SJCRH30 (cell line): ENCODE data around the gene BTBD1. TPM values are rescaled to one million over a fixed set of nuclear protein-coding genes. Genes with fewer than 3 reads are reported as not detected.
"Not testable (repeated sequence)": the region's sequence is repeated elsewhere in the genome, so short reads cannot be mapped to it uniquely, and the experiment has no call there.

Experiments
- DNase-seq, 2 experiments: peaks; one replicate each; pipeline ENCODE4 v3.0.0-alpha.2; 2015 to 2020
- H3K27ac ChIP-seq: fragments of 250-450 bp; sonication (Bioruptor Pico); 2 replicates; pipeline ENCODE4 v1.5.1; 2020; ENCODE audit warnings: mild to moderate bottlenecking, moderate library complexity
- H3K27me3 ChIP-seq: fragments of 250-450 bp; sonication (Bioruptor Pico); 2 replicates; pipeline ENCODE4 v1.5.1; 2020; ENCODE audit warnings: mild to moderate bottlenecking, moderate library complexity
- H3K36me3 ChIP-seq: fragments of 250-450 bp; sonication (Bioruptor Pico); 2 replicates; pipeline ENCODE4 v1.5.1; 2020; ENCODE audit warnings: mild to moderate bottlenecking, moderate library complexity
- H3K4me1 ChIP-seq: fragments of 250-450 bp; sonication (Bioruptor Pico); 2 replicates; pipeline ENCODE4 v1.5.1; 2020; ENCODE audit warnings: mild to moderate bottlenecking, moderate library complexity
- H3K4me3 ChIP-seq: fragments of 250-450 bp; sonication (Bioruptor Pico); 2 replicates; pipeline ENCODE4 v1.5.1; 2020; ENCODE audit warnings: mild to moderate bottlenecking, moderate library complexity
- H3K9me3 ChIP-seq: fragments of 250-450 bp; sonication (Bioruptor Pico); replicated peaks from 2 replicates; pipeline ENCODE4 v1.5.1; 2020; ENCODE audit warnings: mild to moderate bottlenecking, moderate library complexity
- total RNA-seq: library from RNA; depleted of rRNA; stranded (reverse); fragments of >200 nt; shearing (Covaris generic); gene quantifications from 2 replicates; pipeline ENCODE4 v1.2.3, GENCODE V29; 2014

Gene BTBD1
- total RNA-seq, 1 experiment from 2014 or later = 83.7 TPM

DNA sequence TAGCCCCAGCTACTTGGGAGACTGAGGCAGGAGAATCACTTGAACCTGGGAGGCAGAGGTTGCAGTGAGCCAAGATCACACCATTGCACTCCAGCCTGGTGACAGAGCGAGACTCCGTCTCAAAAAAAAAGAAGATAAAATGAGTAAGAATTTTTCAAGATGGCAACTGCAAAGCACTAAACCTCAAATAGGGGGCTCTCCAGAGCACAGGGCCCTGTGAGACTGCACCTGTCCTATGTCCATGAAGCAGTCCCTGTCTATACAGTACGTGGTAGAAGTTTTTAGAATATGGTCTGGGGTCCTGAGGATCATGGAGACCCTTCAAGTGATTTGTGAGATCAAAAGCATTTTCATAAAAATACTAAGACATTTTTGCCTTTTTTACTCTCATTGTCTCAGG, 18.4 kb upstream of the BTBD1 start:
- DNase-seq, H3K27ac ChIP-seq, H3K4me1 ChIP-seq, H3K27me3 ChIP-seq, H3K36me3 ChIP-seq, H3K9me3 ChIP-seq, H3K4me3 ChIP-seq: not testable (repeated sequence)

GRCh38 chr15:83082730-83083386, 15.8 kb upstream of the BTBD1 start:
- Histone ChIP-seq H3K4me3 (no peak overlapping the region), H3K27ac (no peak overlapping the region), H3K36me3 (no peaks in the 10 kb centered on the region), H3K27me3 (no peaks in the 10 kb centered on the region; the same call in 1 of the 2 replicates), H3K9me3 (no peaks in the 10 kb centered on the region), H3K4me1 (no peaks in the 10 kb centered on the region)
- no peak for DNase-seq

GRCh38 chr15:83081256-83082014, 14.4 kb upstream of the BTBD1 start:
- Histone ChIP-seq H3K27me3 (no peaks in the 10 kb centered on the region; the same call in 1 of the 2 replicates), H3K4me3 (no peak overlapping the region), H3K4me1 (no peaks in the 10 kb centered on the region), H3K36me3 (no peaks in the 10 kb centered on the region), H3K9me3 (no peaks in the 10 kb centered on the region), H3K27ac (no peak overlapping the region)
- DNase-seq = no peak

- no peak overlapping the region for H3K27ac ChIP-seq
- no peaks in the 10 kb centered on the region for H3K4me1 ChIP-seq
- H3K27me3 ChIP-seq = no peaks in the 10 kb centered on the region; the same call in 1 of the 2 replicates
- H3K9me3 ChIP-seq = no peaks in the 10 kb centered on the region
- H3K36me3 ChIP-seq = no peaks in the 10 kb centered on the region
- no peak for DNase-seq
- H3K4me3 ChIP-seq = no peak overlapping the region
These were observed 11.7 kb upstream of the BTBD1 start for GRCh38 chr15:83078712-83079111.

- no peaks in the 10 kb centered on the region for H3K4me1 ChIP-seq
- no peak overlapping the region for H3K27ac ChIP-seq
These were observed 10.6 kb upstream of the BTBD1 start for GRCh38 chr15:83077491-83078230.

DNA sequence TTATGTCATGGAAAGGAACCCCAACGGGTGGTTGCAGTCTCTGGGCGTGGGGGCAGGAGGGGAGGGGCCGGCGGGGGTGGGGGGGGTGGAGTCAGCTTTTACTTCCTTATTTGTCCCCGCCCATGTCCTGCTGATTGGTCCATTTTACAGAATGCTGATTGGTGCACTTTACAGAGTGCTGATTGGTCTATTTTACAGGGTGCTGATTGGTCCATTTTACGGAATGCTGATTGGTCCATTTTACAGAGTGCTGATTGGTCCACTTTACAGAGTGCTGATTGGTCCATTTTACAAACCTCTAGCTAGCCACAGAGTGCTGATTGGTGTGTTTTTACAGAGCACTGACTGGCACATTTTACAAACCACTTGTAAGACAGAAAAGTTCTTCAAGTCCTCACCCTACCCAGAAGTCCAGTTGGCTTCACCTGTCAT, 2.2 kb upstream of the BTBD1 start:
- peak; percentile 58 to 79 for DNase-seq
- H3K27me3 ChIP-seq, H3K9me3 ChIP-seq, H3K4me3 ChIP-seq, H3K36me3 ChIP-seq, H3K27ac ChIP-seq: not testable (repeated sequence)
- peaks cover 18% of the 10 kb centered on the region for H3K4me1 ChIP-seq

More at GRCh38 chr15:83077491-83078230, 10.6 kb upstream of the BTBD1 start:
- Histone ChIP-seq H3K36me3 (no peaks in the 10 kb centered on the region), H3K4me3 (no peak overlapping the region), H3K9me3 (no peaks in the 10 kb centered on the region; the same call in 1 of the 2 replicates), H3K27me3 (no peaks in the 10 kb centered on the region; the same call in 1 of the 2 replicates)
- no peak for DNase-seq

GRCh38 chr15:83068054-83068453, 1.0 kb upstream of the BTBD1 start:
- H3K4me1 ChIP-seq = peaks cover 24% of the 10 kb centered on the region
- no peaks in the 10 kb centered on the region for H3K27me3 ChIP-seq
- DNase-seq = peak; percentile 6 to 56
- H3K36me3 ChIP-seq = peaks cover 12% of the 10 kb centered on the region; the same call in 1 of the 2 replicates
- H3K9me3 ChIP-seq = peaks cover 5% of the 10 kb centered on the region; the same call in 1 of the 2 replicates
- peak overlapping the region; percentile 86 for H3K27ac ChIP-seq
- H3K4me3 ChIP-seq = peak overlapping the region; percentile 91

- Histone ChIP-seq H3K27me3 (no peaks in the 10 kb centered on the region), H3K9me3 (0 out of 2 replicates have a peak, but pooled peaks cover 5% of the 10 kb centered on the region), H3K36me3 (peaks cover 12% of the 10 kb centered on the region; the same call in 1 of the 2 replicates), H3K27ac (peak overlapping the region; percentile 86), H3K4me1 (peaks cover 27% of the 10 kb centered on the region), H3K4me3 (peak overlapping the region; percentile 91)
- no peak for DNase-seq
These were observed 548 bp upstream of the BTBD1 start for GRCh38 chr15:83067638-83067962.

GRCh38 chr15:83066034-83066733, 868 bp downstream of the BTBD1 start:
- Histone ChIP-seq H3K9me3 (0 out of 2 replicates have a peak, but pooled peaks cover 5% of the 10 kb centered on the region), H3K36me3 (peaks cover 16% of the 10 kb centered on the region), H3K27me3 (no peaks in the 10 kb centered on the region), H3K4me3 (peak overlapping the region; percentile 91), H3K4me1 (peaks cover 38% of the 10 kb centered on the region), H3K27ac (peak overlapping the region; percentile 86)
- DNase-seq = peak; percentile 8 to 23

- Histone ChIP-seq H3K4me1 (peaks cover 40% of the 10 kb centered on the region), H3K27ac (no peak overlapping the region), H3K4me3 (peak overlapping the region; percentile 91), H3K27me3 (no peaks in the 10 kb centered on the region), H3K9me3 (0 out of 2 replicates have a peak, but pooled peaks cover 5% of the 10 kb centered on the region), H3K36me3 (peaks cover 22% of the 10 kb centered on the region)
- DNase-seq = no peak
These were observed 1.6 kb downstream of the BTBD1 start for GRCh38 chr15:83065431-83065830.

DNA sequence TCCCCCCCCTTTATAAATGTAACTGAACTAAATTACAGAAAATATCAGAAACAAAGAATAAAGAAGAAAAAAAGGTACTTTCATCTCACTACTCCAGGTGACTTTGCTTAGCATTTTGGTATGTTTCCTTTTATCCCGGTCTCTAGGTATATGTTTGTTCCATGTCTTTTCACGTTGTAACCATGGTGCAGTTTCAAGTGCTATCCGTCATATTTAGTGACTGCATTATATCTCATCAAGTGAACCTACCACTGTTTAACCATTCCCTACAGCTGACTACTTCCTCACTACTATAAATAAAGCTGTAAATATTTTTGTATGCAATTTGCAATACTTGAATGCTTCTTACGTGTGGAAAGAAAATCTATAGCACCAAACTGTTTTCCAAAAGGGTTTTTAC, 2.2 kb downstream of the BTBD1 start:
- no peak for DNase-seq

GRCh38 chr15:83063551-83063950, 3.5 kb downstream of the BTBD1 start:
- no peak for DNase-seq
- H3K9me3 ChIP-seq = no peaks in the 10 kb centered on the region
- H3K27me3 ChIP-seq = no peaks in the 10 kb centered on the region
- H3K27ac ChIP-seq = no peak overlapping the region
- H3K36me3 ChIP-seq = peaks cover 22% of the 10 kb centered on the region
- H3K4me3 ChIP-seq = no peak overlapping the region
- peaks cover 40% of the 10 kb centered on the region for H3K4me1 ChIP-seq

More for the DNA sequence above, 2.2 kb downstream of the BTBD1 start:
- Histone ChIP-seq H3K4me3 (no peak overlapping the region), H3K9me3 (0 out of 2 replicates have a peak, but pooled peaks cover 5% of the 10 kb centered on the region), H3K36me3 (peaks cover 22% of the 10 kb centered on the region), H3K27ac (no peak overlapping the region), H3K4me1 (peaks cover 40% of the 10 kb centered on the region), H3K27me3 (no peaks in the 10 kb centered on the region)

- Histone ChIP-seq H3K4me3 (no peak overlapping the region), H3K4me1 (peaks cover 35% of the 10 kb centered on the region), H3K9me3 (no peaks in the 10 kb centered on the region), H3K27ac (no peak overlapping the region), H3K36me3 (peaks cover 22% of the 10 kb centered on the region), H3K27me3 (no peaks in the 10 kb centered on the region)
- DNase-seq = no peak
These were observed 4.3 kb downstream of the BTBD1 start for GRCh38 chr15:83062768-83063180.

- H3K36me3 ChIP-seq = peaks cover 22% of the 10 kb centered on the region
- H3K9me3 ChIP-seq = no peaks in the 10 kb centered on the region
- peak; percentile 15 to 49 for DNase-seq
- peaks cover 33% of the 10 kb centered on the region for H3K4me1 ChIP-seq
- H3K4me3 ChIP-seq = no peak overlapping the region
- no peaks in the 10 kb centered on the region for H3K27me3 ChIP-seq
- no peak overlapping the region; the same call in 1 of the 2 replicates for H3K27ac ChIP-seq
These were observed 5.4 kb downstream of the BTBD1 start for GRCh38 chr15:83061680-83062079.
